ENCODE results near the gene UNKL.

DNA sequence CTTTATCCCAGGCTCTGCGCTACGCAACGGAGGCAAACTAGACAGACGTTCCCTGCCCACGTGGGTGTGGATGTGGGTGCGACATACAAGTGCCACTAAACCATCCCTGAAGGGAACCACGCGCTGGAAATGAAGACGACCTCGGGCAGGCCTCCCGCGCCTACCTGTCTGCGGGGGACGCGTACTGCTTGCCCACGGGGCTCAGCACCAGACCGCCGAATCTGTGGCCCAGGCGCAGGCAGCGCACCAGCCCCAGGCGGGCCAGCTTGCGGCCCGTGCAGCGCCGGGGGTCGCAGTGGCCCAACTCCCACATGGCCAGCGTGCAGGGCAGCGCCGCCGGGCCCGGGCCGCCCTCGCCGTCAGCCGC is 63.3 kb downstream of the UNKL start:
- TF ChIP-seq POLR2AphosphoS5 (IDR thresholded peaks at IDR 0.05; ENCODE audit: low read depth, low read length) (no peak), POLR2A (IDR thresholded peaks at IDR 0.05; ENCODE audit: low read depth, low read length) (no peak), TAF1 (IDR thresholded peaks at IDR 0.05; ENCODE audit: low read depth, low read length) (no peak), SPI1 (IDR thresholded peaks at IDR 0.05; ENCODE audit: low read depth, low read length) (no peak)
